GM12872 (cell line): ENCODE measurements around the gene SBF1.

ENCODE experiments used
- CTCF ChIP-seq: IDR thresholded peaks from 3 replicates; pipeline ENCODE4 v1.5.1; 2011; ENCODE audit warnings: low read depth, mild to moderate bottlenecking, low read length, moderate library complexity; ENCODE audit not compliant: insufficient read depth

Gene SBF1

GRCh38 chr22:50508897-50509296 lies 34.1 kb upstream of the SBF1 start:
- no peak for TF ChIP-seq CTCF

GRCh38 chr22:50507991-50508884 lies 33.4 kb upstream of the SBF1 start, which contains the start of gene NCAPH2:
TSS of gene NCAPH2 (plus strand) at chr22:50508224. CDS start at chr22:50508338, 114 bp downstream.
- TF ChIP-seq CTCF = no peak

DNA sequence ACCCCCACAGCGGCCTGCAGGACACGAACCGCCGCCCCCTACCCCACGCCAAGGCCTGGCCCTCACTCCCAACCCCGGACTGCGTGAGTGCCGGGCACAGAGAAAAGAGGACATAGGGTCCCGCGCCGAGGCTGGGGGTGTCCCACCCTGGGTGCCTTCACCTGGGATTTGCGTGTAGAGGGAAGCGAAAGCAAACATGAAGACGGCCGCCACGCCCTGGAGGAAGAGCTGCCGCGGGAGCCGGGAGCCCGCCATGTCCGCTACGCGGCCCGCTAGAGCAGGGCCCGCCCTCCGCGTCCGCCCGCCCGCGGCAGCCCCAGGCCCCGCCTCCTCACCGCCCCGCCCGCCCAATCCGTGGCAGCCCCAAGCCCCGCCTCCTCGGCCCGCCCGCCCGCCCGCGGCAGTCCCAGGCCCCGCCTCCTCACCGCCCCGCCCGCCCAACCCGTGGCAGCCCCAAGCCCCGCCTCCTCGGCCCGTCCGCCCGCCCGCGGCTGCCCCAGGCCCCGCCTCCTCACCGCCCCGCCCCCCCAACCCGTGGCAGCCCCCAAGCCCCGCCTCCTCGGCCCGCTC lies 32.7 kb upstream of the SBF1 start, which contains the start of gene LMF2:
LMF2 (minus strand) TSS at position 282 of the 570 bp plus-strand sequence; CDS start at position 255, 27 bp downstream.
- no peak for TF ChIP-seq CTCF

GRCh38 chr22:50506611-50507420 lies 32.0 kb upstream of the SBF1 start:
- no peak for TF ChIP-seq CTCF

- no peak for TF ChIP-seq CTCF
These were observed 31.2 kb upstream of the SBF1 start for GRCh38 chr22:50505776-50506610.

GRCh38 chr22:50505276-50505775 lies 30.5 kb upstream of the SBF1 start:
- no peak for TF ChIP-seq CTCF
